ENCODE measurements around the gene SUCO. TPM values are rescaled to one million over a fixed set of nuclear protein-coding genes. Genes with fewer than 3 reads are reported as not detected.
"Not testable (repeated sequence)": the region's sequence is repeated elsewhere in the genome, so short reads cannot be mapped to it uniquely, and the experiment has no call there.

Gene SUCO
- total RNA-seq, 4 donors from 2014 or later: 21.1 to 31.6 (median 22.3) TPM

DNA sequence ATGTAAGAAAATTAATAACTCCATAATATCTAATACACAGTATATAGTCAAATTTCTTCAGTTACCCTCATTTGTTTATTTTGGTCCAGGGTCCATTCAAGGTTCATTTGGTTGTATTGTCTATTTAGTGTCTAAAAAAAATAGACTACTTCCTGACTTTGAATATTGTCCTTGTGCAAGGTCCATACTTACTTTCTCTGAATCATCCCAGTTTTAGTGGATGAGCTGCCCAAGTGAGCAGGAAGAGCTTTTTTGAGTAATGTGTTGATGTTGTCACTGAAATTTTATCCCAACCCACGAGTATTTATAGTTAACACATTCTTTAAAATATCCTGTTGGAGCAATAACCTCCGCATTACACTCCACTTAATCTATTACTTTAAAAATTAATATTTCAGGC, 80.3 kb downstream of the SUCO start:
- DNase-seq (ENCODE audit: extremely low spot score): no peak
- Histone ChIP-seq H3K9me3 (no peaks in the 10 kb centered on the region), H3K4me3 (no peak overlapping the region), H3K4me1 (no peaks in the 10 kb centered on the region), H3K27me3 (no peaks in the 10 kb centered on the region), H3K27ac (replicated peaks in 1 of 4) (no peak overlapping the region), H3K36me3 (peaks cover 12 to 29% (median 20%) of the 10 kb centered on the region in 4 donors)
- intact Hi-C loops (cut with DNase I): no loop called here
- WGBS: 85% methylated on average over 2 of the region's 2 CpGs
- TF ChIP-seq, protein P1, sequence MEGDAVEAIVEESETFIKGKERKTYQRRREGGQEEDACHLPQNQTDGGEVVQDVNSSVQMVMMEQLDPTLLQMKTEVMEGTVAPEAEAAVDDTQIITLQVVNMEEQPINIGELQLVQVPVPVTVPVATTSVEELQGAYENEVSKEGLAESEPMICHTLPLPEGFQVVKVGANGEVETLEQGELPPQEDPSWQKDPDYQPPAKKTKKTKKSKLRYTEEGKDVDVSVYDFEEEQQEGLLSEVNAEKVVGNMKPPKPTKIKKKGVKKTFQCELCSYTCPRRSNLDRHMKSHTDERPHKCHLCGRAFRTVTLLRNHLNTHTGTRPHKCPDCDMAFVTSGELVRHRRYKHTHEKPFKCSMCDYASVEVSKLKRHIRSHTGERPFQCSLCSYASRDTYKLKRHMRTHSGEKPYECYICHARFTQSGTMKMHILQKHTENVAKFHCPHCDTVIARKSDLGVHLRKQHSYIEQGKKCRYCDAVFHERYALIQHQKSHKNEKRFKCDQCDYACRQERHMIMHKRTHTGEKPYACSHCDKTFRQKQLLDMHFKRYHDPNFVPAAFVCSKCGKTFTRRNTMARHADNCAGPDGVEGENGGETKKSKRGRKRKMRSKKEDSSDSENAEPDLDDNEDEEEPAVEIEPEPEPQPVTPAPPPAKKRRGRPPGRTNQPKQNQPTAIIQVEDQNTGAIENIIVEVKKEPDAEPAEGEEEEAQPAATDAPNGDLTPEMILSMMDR (IDR thresholded peaks at IDR 0.05): no peak
- TF ChIP-seq POLR2A (IDR thresholded peaks at IDR 0.05; ENCODE audit: low read depth) (no peak), EP300 (IDR thresholded peaks at IDR 0.05) (no peak), POLR2AphosphoS5 (IDR thresholded peaks at IDR 0.05) (no peak)

DNA sequence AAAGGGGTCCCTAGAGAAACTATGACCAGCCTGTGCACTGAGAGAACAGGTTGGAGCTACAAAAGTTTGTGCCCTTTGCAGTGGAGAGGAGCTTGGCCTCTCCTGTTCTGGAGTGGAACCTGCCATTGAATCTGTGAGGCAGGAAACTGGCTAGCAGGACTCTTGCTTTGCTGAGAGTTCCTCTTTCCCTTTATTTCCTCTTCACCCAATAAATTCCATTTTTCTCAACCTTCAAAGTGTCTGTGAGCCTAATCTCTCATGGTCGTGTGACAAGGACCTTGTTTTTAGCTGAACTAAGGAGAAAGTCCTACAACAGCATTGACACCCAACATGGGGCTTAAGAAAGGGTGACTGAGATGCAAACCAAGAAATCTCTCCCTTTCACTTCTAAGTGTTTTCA, 83.2 kb downstream of the SUCO start:
- Histone ChIP-seq H3K9me3 (peaks cover 0 to 16% (median 8%) of the 10 kb centered on the region in 4 donors), H3K4me1 (no peaks in the 10 kb centered on the region), H3K27ac (replicated peaks in 1 of 4) (no peak overlapping the region), H3K36me3 (peaks cover 0 to 4% (median 2%) of the 10 kb centered on the region in 4 donors), H3K4me3 (no peak overlapping the region), H3K27me3 (no peaks in the 10 kb centered on the region)
- WGBS: 79% methylated on average over 1 of the region's 1 CpG
- intact Hi-C loops (cut with DNase I): no loop called here
- TF ChIP-seq EP300 (IDR thresholded peaks at IDR 0.05): no peak
- TF ChIP-seq, protein P1 (IDR thresholded peaks at IDR 0.05): no peak
- no peak for TF ChIP-seq POLR2A (IDR thresholded peaks at IDR 0.05; ENCODE audit: low read depth)
- no peak for TF ChIP-seq POLR2AphosphoS5 (IDR thresholded peaks at IDR 0.05)
- DNase-seq (ENCODE audit: extremely low spot score): no peak

DNA sequence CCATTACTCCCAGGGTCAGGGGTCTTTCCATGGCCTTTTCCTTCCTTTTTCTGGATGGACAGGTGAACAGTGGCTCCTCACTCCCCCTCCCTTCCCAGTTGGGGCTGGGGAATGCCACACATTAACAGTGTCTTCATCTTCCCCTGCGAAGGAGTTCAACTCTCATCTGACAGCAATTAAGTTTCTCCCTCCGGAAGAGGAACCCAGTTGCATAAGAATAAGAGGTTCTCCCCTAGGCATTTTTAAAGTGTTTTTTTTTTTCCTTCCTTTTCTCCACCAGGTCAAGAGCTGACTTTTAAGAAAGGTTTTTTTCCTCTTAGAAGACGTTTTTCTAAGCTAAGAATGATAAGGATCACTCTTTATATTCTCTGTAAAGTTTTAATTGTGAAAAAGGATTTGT, 83.7 kb downstream of the SUCO start:
- no peaks in the 10 kb centered on the region for H3K27me3 ChIP-seq
- intact Hi-C loops (cut with DNase I): no loop called here
- WGBS: 61% methylated on average over 3 of the region's 3 CpGs
- DNase-seq (ENCODE audit: extremely low spot score): no peak
- H3K27ac ChIP-seq (replicated peaks in 1 of 4): no peak overlapping the region
- no peak for TF ChIP-seq POLR2AphosphoS5 (IDR thresholded peaks at IDR 0.05)
- no peak for TF ChIP-seq EP300 (IDR thresholded peaks at IDR 0.05)
- TF ChIP-seq, protein P1 (IDR thresholded peaks at IDR 0.05): no peak
- no peak for TF ChIP-seq POLR2A (IDR thresholded peaks at IDR 0.05; ENCODE audit: low read depth)
- H3K9me3 ChIP-seq: peaks cover 0 to 16% (median 8%) of the 10 kb centered on the region in 4 donors
- H3K4me1 ChIP-seq: no peaks in the 10 kb centered on the region
- H3K36me3 ChIP-seq: peaks cover 0 to under 1% (median 0%) of the 10 kb centered on the region in 4 donors
- H3K4me3 ChIP-seq: no peak overlapping the region

DNA sequence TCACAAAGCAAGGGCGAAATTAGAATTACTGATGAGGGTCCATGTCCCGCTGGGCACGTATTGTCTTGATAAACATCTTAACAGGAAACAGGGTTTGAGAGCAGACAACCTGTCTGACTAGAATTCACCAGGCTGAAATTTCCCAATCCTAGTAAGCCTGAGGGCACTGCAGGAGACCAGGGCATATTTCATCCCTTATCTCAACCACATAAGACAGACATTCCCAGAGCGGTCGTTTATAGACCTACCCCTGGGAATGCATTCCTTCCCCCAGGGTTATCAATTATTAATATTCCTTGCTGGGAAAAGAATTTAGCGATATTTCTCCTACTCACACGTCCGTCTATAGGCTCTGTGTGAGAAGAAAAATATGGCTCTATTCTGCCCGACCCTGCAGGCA, 87.7 kb downstream of the SUCO start:
- H3K27me3 ChIP-seq; intact Hi-C loops (cut with DNase I): not testable (repeated sequence)
- WGBS: 92% methylated on average over 9 of the region's 9 CpGs

DNA sequence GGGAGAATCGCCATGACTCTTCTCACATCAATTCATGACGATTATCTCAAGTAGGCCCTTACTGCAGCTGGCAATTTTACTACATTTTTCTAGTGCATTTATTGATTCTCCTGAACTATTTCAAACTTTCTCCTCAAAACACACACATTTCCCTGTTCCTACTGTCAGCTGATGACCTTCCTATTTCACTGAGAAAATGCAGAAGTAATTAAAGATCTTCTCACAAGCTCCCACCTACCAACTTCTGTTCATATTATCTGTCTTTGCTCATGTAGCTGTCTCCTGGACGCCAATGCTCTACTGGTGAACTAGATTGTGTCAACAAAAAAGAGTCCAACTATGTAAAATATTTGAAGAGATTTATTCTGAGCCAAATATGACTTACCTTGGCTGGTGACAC, 89.6 kb downstream of the SUCO start:
- WGBS: 74% methylated on average over 3 of the region's 3 CpGs
- no peak overlapping the region for H3K27ac ChIP-seq (replicated peaks in 1 of 4)
- peaks cover 0 to 16% (median 8%) of the 10 kb centered on the region in 4 donors for H3K9me3 ChIP-seq

More for the DNA sequence above, 87.7 kb downstream of the SUCO start:
- H3K36me3 ChIP-seq; DNase-seq (ENCODE audit: extremely low spot score); H3K4me3 ChIP-seq; H3K27ac ChIP-seq (replicated peaks in 1 of 4); H3K4me1 ChIP-seq: not testable (repeated sequence)
- peaks cover 0 to 16% (median 8%) of the 10 kb centered on the region in 4 donors for H3K9me3 ChIP-seq

More for the DNA sequence above, 89.6 kb downstream of the SUCO start:
- no peak for DNase-seq (ENCODE audit: extremely low spot score)
- no peaks in the 10 kb centered on the region for H3K4me1 ChIP-seq
- no peaks in the 10 kb centered on the region for H3K36me3 ChIP-seq
- TF ChIP-seq POLR2AphosphoS5 (IDR thresholded peaks at IDR 0.05) (no peak), POLR2A (IDR thresholded peaks at IDR 0.05; ENCODE audit: low read depth) (no peak), EP300 (IDR thresholded peaks at IDR 0.05) (no peak)
- TF ChIP-seq, protein P1 (IDR thresholded peaks at IDR 0.05): no peak
- no peaks in the 10 kb centered on the region for H3K27me3 ChIP-seq
- intact Hi-C loops (cut with DNase I): no loop called here
- H3K4me3 ChIP-seq: no peak overlapping the region

Data from esophagus muscularis mucosa (tissue), 4 donors.